ENCODE measurements around the gene TRAM2.

TRAM2 gene

GRCh38 chr6:52574709-52575501 lies 2.0 kb downstream of the TRAM2 start:
- Histone ChIP-seq H3K27me3 (ENCODE audit: control insufficient read depth, insufficient read depth, low read length) (no peaks in the 10 kb centered on the region), H3K4me1 (ENCODE audit: control insufficient read depth, insufficient read depth, low read length) (peaks cover 23% of the 10 kb centered on the region), H3K36me3 (ENCODE audit: control insufficient read depth, insufficient read depth, low read length) (no peaks in the 10 kb centered on the region), H3K27ac (ENCODE audit: low read depth, low read length) (no peak overlapping the region), H3K4me3 (ENCODE audit: low read length) (peak overlapping the region; percentile 75), H3K9ac (ENCODE audit: low read length) (no peak overlapping the region)

DNA sequence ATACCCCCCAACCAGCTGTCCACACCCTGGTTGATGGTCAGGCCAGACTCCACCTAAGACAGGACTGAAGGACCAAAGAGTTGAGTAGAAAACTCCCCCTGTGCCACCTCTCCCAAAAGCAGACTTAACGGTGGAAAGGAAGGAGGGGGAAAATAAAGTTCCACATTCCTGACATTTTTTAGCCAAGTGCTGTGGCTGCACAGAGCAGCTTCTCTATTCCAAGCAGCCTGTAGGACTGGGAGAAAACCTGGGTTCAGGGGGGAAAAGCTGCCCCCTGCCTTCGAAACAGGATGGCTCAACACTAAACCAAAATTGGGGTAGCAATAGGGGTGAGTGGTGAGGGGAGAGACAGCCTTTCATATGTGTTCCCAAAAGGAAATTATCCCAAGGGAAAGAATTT lies 3.6 kb downstream of the TRAM2 start:
- H3K36me3 ChIP-seq (ENCODE audit: control insufficient read depth, insufficient read depth, low read length): no peaks in the 10 kb centered on the region
- H3K4me1 ChIP-seq (ENCODE audit: control insufficient read depth, insufficient read depth, low read length): peaks cover 26% of the 10 kb centered on the region
- H3K9ac ChIP-seq (ENCODE audit: low read length): no peak overlapping the region
- no peak overlapping the region for H3K27ac ChIP-seq (ENCODE audit: low read depth, low read length)
- no peaks in the 10 kb centered on the region for H3K27me3 ChIP-seq (ENCODE audit: control insufficient read depth, insufficient read depth, low read length)
- H3K4me3 ChIP-seq (ENCODE audit: low read length): peak overlapping the region; percentile 17

GRCh38 chr6:52572536-52572935 lies 4.3 kb downstream of the TRAM2 start:
- H3K27ac ChIP-seq (ENCODE audit: low read depth, low read length): no peak overlapping the region
- H3K4me3 ChIP-seq (ENCODE audit: low read length): no peak overlapping the region
- H3K4me1 ChIP-seq (ENCODE audit: control insufficient read depth, insufficient read depth, low read length): peaks cover 24% of the 10 kb centered on the region
- no peaks in the 10 kb centered on the region for H3K36me3 ChIP-seq (ENCODE audit: control insufficient read depth, insufficient read depth, low read length)
- no peak overlapping the region for H3K9ac ChIP-seq (ENCODE audit: low read length)
- H3K27me3 ChIP-seq (ENCODE audit: control insufficient read depth, insufficient read depth, low read length): no peaks in the 10 kb centered on the region

DNA sequence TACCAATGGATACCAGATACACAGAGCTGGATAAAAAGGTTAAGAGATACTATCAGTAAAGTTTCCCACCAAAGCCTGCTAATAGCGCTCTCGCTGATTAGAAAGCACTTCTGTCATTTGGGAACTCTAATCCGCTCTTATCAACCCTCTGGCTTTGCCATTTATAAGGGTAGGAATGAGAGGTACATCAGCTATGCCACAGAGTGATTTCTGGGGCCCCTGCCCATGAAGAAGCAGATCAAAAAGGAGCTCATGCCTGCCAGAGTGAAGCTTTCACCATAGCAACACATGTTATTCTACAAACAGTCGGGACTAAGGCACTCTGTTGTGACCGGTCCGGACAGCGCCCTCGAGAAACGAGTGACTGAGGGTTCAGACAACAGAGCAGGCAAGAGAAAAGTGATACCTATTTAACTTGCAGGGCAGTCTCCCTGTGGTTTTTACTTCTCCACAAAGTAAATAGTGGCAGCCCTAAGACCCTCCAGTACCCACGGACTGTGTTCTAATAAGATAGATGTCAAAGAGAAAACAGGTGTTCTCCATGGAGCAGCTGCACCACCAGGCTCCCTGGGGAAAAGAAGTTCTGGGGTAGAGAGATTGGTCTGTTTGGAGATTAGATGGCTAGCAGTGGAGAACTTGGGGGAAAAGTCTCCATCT lies 5.6 kb downstream of the TRAM2 start:
- Histone ChIP-seq H3K4me1 (ENCODE audit: control insufficient read depth, insufficient read depth, low read length) (peaks cover 29% of the 10 kb centered on the region), H3K9ac (ENCODE audit: low read length) (no peak overlapping the region), H3K4me3 (ENCODE audit: low read length) (no peak overlapping the region), H3K36me3 (ENCODE audit: control insufficient read depth, insufficient read depth, low read length) (no peaks in the 10 kb centered on the region), H3K27ac (ENCODE audit: low read depth, low read length) (peak overlapping the region; percentile 46), H3K27me3 (ENCODE audit: control insufficient read depth, insufficient read depth, low read length) (no peaks in the 10 kb centered on the region)

- Histone ChIP-seq H3K27ac (ENCODE audit: low read depth, low read length) (peak overlapping the region; percentile 46), H3K4me1 (ENCODE audit: control insufficient read depth, insufficient read depth, low read length) (peaks cover 29% of the 10 kb centered on the region), H3K36me3 (ENCODE audit: control insufficient read depth, insufficient read depth, low read length) (no peaks in the 10 kb centered on the region), H3K4me3 (ENCODE audit: low read length) (no peak overlapping the region), H3K27me3 (ENCODE audit: control insufficient read depth, insufficient read depth, low read length) (no peaks in the 10 kb centered on the region), H3K9ac (ENCODE audit: low read length) (no peak overlapping the region)
These were observed 6.6 kb downstream of the TRAM2 start for GRCh38 chr6:52570291-52570700.

DNA sequence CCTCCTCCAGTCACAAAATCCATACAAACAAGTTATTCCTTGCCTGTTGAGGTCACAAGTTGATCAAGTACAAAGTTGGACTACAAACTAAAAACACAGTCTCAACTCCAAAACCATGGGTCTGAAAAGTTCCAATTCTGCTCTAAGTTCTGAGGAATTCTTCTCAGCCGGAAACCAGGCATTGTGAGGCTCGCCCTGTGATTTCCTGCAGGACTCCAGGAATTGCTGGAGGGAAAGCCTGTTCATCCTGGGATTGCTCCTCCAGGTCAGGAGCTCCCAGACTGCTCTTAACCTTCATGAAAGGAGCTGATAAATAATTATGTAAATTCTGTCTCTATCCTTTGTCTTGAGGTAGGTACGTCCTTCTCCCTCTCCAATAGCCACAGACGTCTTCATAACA lies 8.5 kb downstream of the TRAM2 start:
- Histone ChIP-seq H3K4me3 (ENCODE audit: low read length) (no peak overlapping the region), H3K27ac (ENCODE audit: low read depth, low read length) (no peak overlapping the region)

DNA sequence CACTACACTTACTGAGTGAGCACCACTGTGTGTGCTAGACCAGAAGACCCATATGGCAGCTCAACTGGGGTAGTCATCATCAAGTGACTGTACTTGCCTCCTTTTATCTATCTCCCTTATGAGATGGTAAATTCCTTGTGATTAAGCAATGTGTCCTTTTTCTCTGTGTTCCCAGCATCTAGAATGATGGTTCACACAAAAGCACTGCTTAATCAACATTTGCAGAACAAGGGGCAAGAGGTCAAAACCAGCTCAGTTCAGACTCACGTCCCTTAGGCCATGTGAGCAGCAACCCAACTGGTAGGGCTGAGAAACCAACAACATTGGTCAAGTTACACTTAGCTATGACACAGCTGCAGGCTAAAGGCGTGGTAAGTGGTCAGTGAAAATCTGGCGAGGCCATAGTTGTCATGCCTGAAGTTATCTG lies 10.0 kb downstream of the TRAM2 start:
- no peak overlapping the region for H3K27ac ChIP-seq (ENCODE audit: low read depth, low read length)
- H3K36me3 ChIP-seq (ENCODE audit: control insufficient read depth, insufficient read depth, low read length): no peaks in the 10 kb centered on the region
- H3K9ac ChIP-seq (ENCODE audit: low read length): no peak overlapping the region
- peaks cover 20% of the 10 kb centered on the region for H3K4me1 ChIP-seq (ENCODE audit: control insufficient read depth, insufficient read depth, low read length)
- no peak overlapping the region for H3K4me3 ChIP-seq (ENCODE audit: low read length)
- no peaks in the 10 kb centered on the region for H3K27me3 ChIP-seq (ENCODE audit: control insufficient read depth, insufficient read depth, low read length)

More for the DNA sequence above, 8.5 kb downstream of the TRAM2 start:
- peaks cover 24% of the 10 kb centered on the region for H3K4me1 ChIP-seq (ENCODE audit: control insufficient read depth, insufficient read depth, low read length)
- H3K27me3 ChIP-seq (ENCODE audit: control insufficient read depth, insufficient read depth, low read length): no peaks in the 10 kb centered on the region
- H3K9ac ChIP-seq (ENCODE audit: low read length): no peak overlapping the region
- no peaks in the 10 kb centered on the region for H3K36me3 ChIP-seq (ENCODE audit: control insufficient read depth, insufficient read depth, low read length)

GRCh38 chr6:52566201-52566600 lies 10.7 kb downstream of the TRAM2 start:
- H3K9ac ChIP-seq (ENCODE audit: low read length): no peak overlapping the region
- no peak overlapping the region for H3K27ac ChIP-seq (ENCODE audit: low read depth, low read length)
- H3K4me3 ChIP-seq (ENCODE audit: low read length): no peak overlapping the region
- H3K4me1 ChIP-seq (ENCODE audit: control insufficient read depth, insufficient read depth, low read length): peaks cover 18% of the 10 kb centered on the region
- H3K36me3 ChIP-seq (ENCODE audit: control insufficient read depth, insufficient read depth, low read length): no peaks in the 10 kb centered on the region
- no peaks in the 10 kb centered on the region for H3K27me3 ChIP-seq (ENCODE audit: control insufficient read depth, insufficient read depth, low read length)

DNA sequence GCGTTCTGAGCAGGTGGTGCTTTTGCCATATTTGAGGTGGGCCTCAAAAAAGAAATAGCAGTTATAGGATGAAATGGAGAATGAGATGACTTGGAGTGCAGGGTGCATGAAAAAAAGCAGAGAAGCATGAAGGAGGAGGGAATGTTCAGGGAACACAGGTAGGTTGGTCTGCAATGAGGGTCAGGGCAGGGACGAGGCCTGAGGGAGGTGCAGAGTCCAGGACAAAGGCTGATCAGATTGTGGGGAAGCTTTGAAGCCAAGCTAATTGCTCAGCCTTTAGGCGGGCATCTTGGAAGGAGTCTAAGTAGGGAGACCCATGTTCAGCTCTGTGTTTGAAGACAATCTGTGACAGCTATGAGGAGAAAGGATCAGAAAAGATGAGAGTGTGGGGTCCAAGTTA lies 12.0 kb downstream of the TRAM2 start:
- no peak overlapping the region for H3K27ac ChIP-seq (ENCODE audit: low read depth, low read length)
- H3K27me3 ChIP-seq (ENCODE audit: control insufficient read depth, insufficient read depth, low read length): no peaks in the 10 kb centered on the region
- peaks cover 11% of the 10 kb centered on the region for H3K4me1 ChIP-seq (ENCODE audit: control insufficient read depth, insufficient read depth, low read length)
- H3K9ac ChIP-seq (ENCODE audit: low read length): no peak overlapping the region
- H3K36me3 ChIP-seq (ENCODE audit: control insufficient read depth, insufficient read depth, low read length): no peaks in the 10 kb centered on the region
- H3K4me3 ChIP-seq (ENCODE audit: low read length): no peak overlapping the region

GRCh38 chr6:52562911-52563310 lies 13.9 kb downstream of the TRAM2 start:
- no peaks in the 10 kb centered on the region for H3K27me3 ChIP-seq (ENCODE audit: control insufficient read depth, insufficient read depth, low read length)
- H3K4me3 ChIP-seq (ENCODE audit: low read length): no peak overlapping the region
- no peak overlapping the region for H3K9ac ChIP-seq (ENCODE audit: low read length)
- no peaks in the 10 kb centered on the region for H3K36me3 ChIP-seq (ENCODE audit: control insufficient read depth, insufficient read depth, low read length)
- H3K27ac ChIP-seq (ENCODE audit: low read depth, low read length): no peak overlapping the region
- H3K4me1 ChIP-seq (ENCODE audit: control insufficient read depth, insufficient read depth, low read length): peaks cover 13% of the 10 kb centered on the region

DNA sequence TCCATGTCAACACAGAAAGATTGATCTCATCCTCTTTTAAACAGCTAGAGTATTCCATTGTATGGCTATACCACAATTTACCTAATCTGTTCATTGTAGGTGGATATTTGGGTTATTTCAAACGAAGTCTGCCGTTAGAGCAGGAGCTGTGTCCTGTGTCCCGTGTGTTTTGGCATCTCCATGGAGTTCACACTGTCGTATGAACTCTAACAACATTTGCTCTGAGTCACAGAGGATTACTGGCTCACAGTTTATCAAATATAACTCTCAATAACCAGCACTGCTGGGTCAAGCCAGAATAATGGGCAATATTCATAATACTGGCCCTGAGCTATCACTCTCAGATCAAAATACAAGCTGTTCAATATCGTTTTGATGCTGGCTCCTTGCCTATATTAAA lies 16.4 kb downstream of the TRAM2 start:
- H3K27me3 ChIP-seq (ENCODE audit: control insufficient read depth, insufficient read depth, low read length): no peaks in the 10 kb centered on the region
- no peak overlapping the region for H3K4me3 ChIP-seq (ENCODE audit: low read length)
- H3K36me3 ChIP-seq (ENCODE audit: control insufficient read depth, insufficient read depth, low read length): no peaks in the 10 kb centered on the region
- H3K9ac ChIP-seq (ENCODE audit: low read length): no peak overlapping the region
- peaks cover 21% of the 10 kb centered on the region for H3K4me1 ChIP-seq (ENCODE audit: control insufficient read depth, insufficient read depth, low read length)
- H3K27ac ChIP-seq (ENCODE audit: low read depth, low read length): no peak overlapping the region

DNA sequence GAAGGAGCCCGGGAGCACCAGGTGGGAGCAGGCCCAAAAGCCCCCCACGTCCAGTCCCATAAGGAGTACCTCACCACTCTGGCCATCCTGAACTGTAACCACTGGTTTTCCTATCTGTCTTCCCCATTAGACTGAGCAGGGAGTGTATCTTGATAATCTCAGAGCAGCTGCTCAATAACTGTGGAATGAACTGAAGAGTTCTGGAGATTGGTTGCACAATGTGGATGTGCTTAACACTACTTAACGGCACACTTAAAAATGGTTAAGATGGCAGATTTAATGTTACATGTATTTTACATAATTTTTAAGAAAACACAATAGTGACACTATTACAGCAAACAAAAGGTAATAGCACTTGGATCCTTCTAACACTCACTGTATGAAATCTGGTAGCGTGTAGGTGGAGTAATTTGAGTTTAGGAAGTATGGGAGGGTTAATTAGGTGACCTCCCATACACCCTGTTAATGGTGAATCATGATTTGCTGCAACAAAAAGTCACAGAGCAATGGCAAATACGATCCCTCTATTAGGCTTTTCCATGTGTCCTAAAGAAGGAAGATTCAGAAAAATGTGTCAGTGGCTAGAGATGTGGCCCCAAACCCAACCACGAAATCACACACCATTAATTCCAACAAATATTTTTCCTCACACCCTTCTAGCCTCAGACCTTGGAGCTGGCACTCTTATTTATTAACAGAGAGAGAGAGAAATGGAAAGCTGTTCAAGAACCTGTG lies 18.4 kb downstream of the TRAM2 start:
- no peak overlapping the region for H3K9ac ChIP-seq (ENCODE audit: low read length)
- no peak overlapping the region for H3K4me3 ChIP-seq (ENCODE audit: low read length)
- H3K27me3 ChIP-seq (ENCODE audit: control insufficient read depth, insufficient read depth, low read length): no peaks in the 10 kb centered on the region
- H3K27ac ChIP-seq (ENCODE audit: low read depth, low read length): peak overlapping the region; percentile 66
- H3K4me1 ChIP-seq (ENCODE audit: control insufficient read depth, insufficient read depth, low read length): peaks cover 22% of the 10 kb centered on the region
- no peaks in the 10 kb centered on the region for H3K36me3 ChIP-seq (ENCODE audit: control insufficient read depth, insufficient read depth, low read length)

Measured in rectal smooth muscle tissue (tissue), 1 donor.